ENCODE measurements around the gene FXYD6.

GRCh38 chr11:117914398-117914761 lies 37.9 kb upstream of the FXYD6 start:
- TF ChIP-seq EP300 (IDR thresholded peaks at IDR 0.05; ENCODE audit: borderline replicate concordance in 1 of 2, low read depth in 2 of 2, low read length in 2 of 2) (no peak), POLR2AphosphoS5 (IDR thresholded peaks at IDR 0.05; ENCODE audit: low read depth, low read length) (no peak), BACH1 (IDR thresholded peaks at IDR 0.05; ENCODE audit: low read length) (no peak), CTCF (IDR thresholded peaks at IDR 0.05; ENCODE audit: control extremely low read depth in 1 of 3, insufficient read depth in 1 of 3, low read depth in 1 of 3, low read length in 3 of 3) (no peak), POLR2A (IDR thresholded peaks at IDR 0.05; ENCODE audit: control extremely low read depth in 1 of 2, low read depth in 2 of 2, low read length in 2 of 2) (no peak), CEBPB (IDR thresholded peaks at IDR 0.05; ENCODE audit: low read depth, low read length) (no peak), JUN (IDR thresholded peaks at IDR 0.05; ENCODE audit: low read depth, low read length) (no peak), ATF2 (IDR thresholded peaks at IDR 0.05; ENCODE audit: low read length) (no peak), ATF3 (IDR thresholded peaks at IDR 0.05; ENCODE audit: insufficient read depth, low read depth, low read length) (no peak), EZH2 (IDR thresholded peaks at IDR 0.05; ENCODE audit: low read depth, low read length, severe bottlenecking) (no peak), NRF1 (IDR thresholded peaks at IDR 0.05; ENCODE audit: low read depth, low read length) (no peak)
